ENCODE results near the gene TOP2B. TPM values are rescaled to one million over a fixed set of nuclear protein-coding genes. Genes with fewer than 3 reads are reported as not detected.
A peak's percentile ranks its signal among the peaks of the same experiment; 100 is the strongest.

Gene TOP2B
- total RNA-seq, 1 donor from 2014 or later: 195 TPM

- TF ChIP-seq CTCF (IDR thresholded peaks at IDR 0.05; ENCODE audit: unreplicated experiment): peak; percentile 42
- Mint-ChIP-seq H3K9me3 (ENCODE audit: unreplicated experiment) (no peaks in the 10 kb centered on the region), H3K4me3 (ENCODE audit: unreplicated experiment) (no peak overlapping the region), H3K27ac (ENCODE audit: unreplicated experiment) (no peak overlapping the region), H3K27me3 (ENCODE audit: unreplicated experiment) (peaks cover 2% of the 10 kb centered on the region), H3K36me3 (ENCODE audit: low read depth, unreplicated experiment) (no peaks in the 10 kb centered on the region), H3K4me1 (ENCODE audit: unreplicated experiment) (peaks cover 3% of the 10 kb centered on the region)
- no peak for DNase-seq (ENCODE audit: low spot score)
Observed at GRCh38 chr3:25576831-25577454, 87.8 kb downstream of the TOP2B start.

- no peak for TF ChIP-seq CTCF (IDR thresholded peaks at IDR 0.05; ENCODE audit: unreplicated experiment)
- Mint-ChIP-seq H3K27ac (ENCODE audit: unreplicated experiment) (no peak overlapping the region), H3K4me3 (ENCODE audit: unreplicated experiment) (no peak overlapping the region), H3K4me1 (ENCODE audit: unreplicated experiment) (no peaks in the 10 kb centered on the region), H3K9me3 (ENCODE audit: unreplicated experiment) (no peaks in the 10 kb centered on the region), H3K27me3 (ENCODE audit: unreplicated experiment) (peaks cover 2% of the 10 kb centered on the region), H3K36me3 (ENCODE audit: low read depth, unreplicated experiment) (no peaks in the 10 kb centered on the region)
- no peak for DNase-seq (ENCODE audit: low spot score)
Observed at GRCh38 chr3:25576146-25576545, 88.6 kb downstream of the TOP2B start.

GRCh38 chr3:25575001-25575400 is 89.7 kb downstream of the TOP2B start:
- no peak for TF ChIP-seq CTCF (IDR thresholded peaks at IDR 0.05; ENCODE audit: unreplicated experiment)
- no peak overlapping the region for H3K4me3 Mint-ChIP-seq (ENCODE audit: unreplicated experiment)
- H3K4me1 Mint-ChIP-seq (ENCODE audit: unreplicated experiment): no peaks in the 10 kb centered on the region
- H3K9me3 Mint-ChIP-seq (ENCODE audit: unreplicated experiment): no peaks in the 10 kb centered on the region
- H3K27ac Mint-ChIP-seq (ENCODE audit: unreplicated experiment): no peak overlapping the region
- H3K27me3 Mint-ChIP-seq (ENCODE audit: unreplicated experiment): peaks cover 2% of the 10 kb centered on the region
- H3K36me3 Mint-ChIP-seq (ENCODE audit: low read depth, unreplicated experiment): no peaks in the 10 kb centered on the region
- no peak for DNase-seq (ENCODE audit: low spot score)

GRCh38 chr3:25574172-25574765 is 90.4 kb downstream of the TOP2B start:
- Mint-ChIP-seq H3K27ac (ENCODE audit: unreplicated experiment) (no peak overlapping the region), H3K27me3 (ENCODE audit: unreplicated experiment) (peaks cover 2% of the 10 kb centered on the region), H3K4me3 (ENCODE audit: unreplicated experiment) (no peak overlapping the region), H3K36me3 (ENCODE audit: low read depth, unreplicated experiment) (no peaks in the 10 kb centered on the region), H3K4me1 (ENCODE audit: unreplicated experiment) (peaks cover under 1% of the 10 kb centered on the region), H3K9me3 (ENCODE audit: unreplicated experiment) (no peaks in the 10 kb centered on the region)
- no peak for DNase-seq (ENCODE audit: low spot score)
- no peak for TF ChIP-seq CTCF (IDR thresholded peaks at IDR 0.05; ENCODE audit: unreplicated experiment)

GRCh38 chr3:25573386-25574171 is 91.1 kb downstream of the TOP2B start:
- H3K36me3 Mint-ChIP-seq (ENCODE audit: low read depth, unreplicated experiment): no peaks in the 10 kb centered on the region
- H3K4me3 Mint-ChIP-seq (ENCODE audit: unreplicated experiment): no peak overlapping the region
- peaks cover 3% of the 10 kb centered on the region for H3K27me3 Mint-ChIP-seq (ENCODE audit: unreplicated experiment)
- H3K9me3 Mint-ChIP-seq (ENCODE audit: unreplicated experiment): no peaks in the 10 kb centered on the region
- H3K4me1 Mint-ChIP-seq (ENCODE audit: unreplicated experiment): peaks cover 3% of the 10 kb centered on the region
- TF ChIP-seq CTCF (IDR thresholded peaks at IDR 0.05; ENCODE audit: unreplicated experiment): no peak
- H3K27ac Mint-ChIP-seq (ENCODE audit: unreplicated experiment): peak overlapping the region; percentile 20
- no peak for DNase-seq (ENCODE audit: low spot score)
